GM12878 (cell line): ENCODE results near the gene TUBB4B. TPM values are rescaled to one million over a fixed set of nuclear protein-coding genes. Genes with fewer than 3 reads are reported as not detected.
A peak's percentile ranks its signal among the peaks of the same experiment; 100 is the strongest.

Experiments
- ATAC-seq: fragments of 200-7000 bp; cut with Tn5 transposase; 3 replicates; pipeline ENCODE4 v1.9.1; 2020; ENCODE audit warnings: mild to moderate bottlenecking, moderate library complexity
- BruUV-seq: library from RNA; stranded (reverse); fragments of 400-500 nt; replicated peaks from 2 replicates; lab custom pipeline; 2021; lab: Mats Ljungman, UMichigan
- CTCF ChIA-PET: fragments of 300-600 bp; sonication (Branson Sonifier 250); formaldehyde crosslinking; extraction: SDS; loops from one replicate; lab custom pipeline; 2021; ENCODE audit warnings: inconsistent platforms; lab: Yijun Ruan, JAX
- POLR2A ChIA-PET: fragments of 350-600 bp; formaldehyde crosslinking; extraction: SDS; loops from one replicate; lab custom pipeline; 2021; ENCODE audit warnings: inconsistent platforms; lab: Charles Lee
- RAD21 ChIA-PET: fragments of 300-600 bp; sonication (Branson Sonifier 250); formaldehyde crosslinking; loops from one replicate; lab custom pipeline; 2023; ENCODE audit warnings: antibody characterized with exemption; ENCODE audit not compliant: unreplicated experiment; lab: Charles Lee
- SMC1A ChIA-PET: fragments of 300-600 bp; sonication (Branson Sonifier 250); formaldehyde crosslinking; loops from one replicate; lab custom pipeline; 2023; ENCODE audit not compliant: unreplicated experiment, uncharacterized antibody; lab: Charles Lee
- DNase-seq: peaks from one replicate; pipeline ENCODE4 v3.0.0-alpha.2; 2011; ENCODE audit warnings: low read depth, low spot score
- FAIRE-seq: peaks from 3 replicates; lab custom pipeline; 2011; peaks lifted over from hg19 to GRCh38; lab: Jason Lieb, UNC
- H2AFZ ChIP-seq: 2 replicates; pipeline ENCODE4 v1.6.0; 2011; ENCODE audit warnings: low read depth, low read length, control low read depth; ENCODE audit not compliant: control insufficient read depth
- H3K27ac ChIP-seq: 2 replicates; pipeline ENCODE4 v1.5.1; 2011; ENCODE audit warnings: control low read depth; ENCODE audit not compliant: control insufficient read depth, insufficient read depth
- H3K27me3 ChIP-seq, 2 experiments: replicated peaks in 1 of 2; 2 replicates each; pipeline versions ENCODE4 v1.6.0 to v1.6.1; 2011; ENCODE audit warnings: low read length in 1 of 2; ENCODE audit not compliant: control insufficient read depth in 2 of 2, insufficient read depth in 2 of 2
- H3K36me3 ChIP-seq, 2 experiments: 2 replicates each; pipeline ENCODE4 v1.5.1; 2011; ENCODE audit warnings: low read length in 1 of 2; ENCODE audit not compliant: control insufficient read depth in 2 of 2, insufficient read depth in 2 of 2
- H3K4me1 ChIP-seq: 2 replicates; pipeline ENCODE4 v1.6.1; 2011; ENCODE audit warnings: mild to moderate bottlenecking, low read length, moderate library complexity, mixed read lengths; ENCODE audit not compliant: control insufficient read depth, insufficient read depth
- H3K4me2 ChIP-seq: 2 replicates; pipeline ENCODE4 v1.6.0; 2011; ENCODE audit warnings: control low read depth; ENCODE audit not compliant: control insufficient read depth, insufficient read depth
- H3K4me3 ChIP-seq: fragments of 200-600 bp; sonication (generic); 2 replicates; pipeline ENCODE4 v1.5.1; 2016
- H3K79me2 ChIP-seq: 2 replicates; pipeline ENCODE4 v1.6.0; 2011; ENCODE audit warnings: low read length; ENCODE audit not compliant: control insufficient read depth, insufficient read depth
- H3K9ac ChIP-seq: 2 replicates; pipeline ENCODE4 v1.8.0; 2011; ENCODE audit warnings: low read length, control low read depth, mixed read lengths; ENCODE audit not compliant: control insufficient read depth, insufficient read depth
- H3K9me3 ChIP-seq: replicated peaks from 3 replicates; pipeline ENCODE4 v1.5.1; 2011; ENCODE audit warnings: mild to moderate bottlenecking, low read length; ENCODE audit not compliant: control insufficient read depth, insufficient read depth
- H4K20me1 ChIP-seq: 2 replicates; pipeline ENCODE4 v1.6.0; 2011; ENCODE audit not compliant: control insufficient read depth, insufficient read depth
- CBFB ChIP-seq: IDR thresholded peaks from 2 replicates; pipeline ENCODE4 v1.6.1; 2016; ENCODE audit warnings: antibody characterized with exemption, low read depth
- CEBPB ChIP-seq, 2 experiments: fragments of 150-350 bp in 1 of 2; IDR thresholded peaks; 2 replicates each; pipeline ENCODE4 v1.6.1; 2012 to 2014; ENCODE audit warnings: low read depth in 2 of 2, low read length in 2 of 2, borderline replicate concordance in 1 of 2, inconsistent platforms in 1 of 2
- CHD1 ChIP-seq: IDR thresholded peaks from 2 replicates; pipeline ENCODE4 v1.6.1; 2012; ENCODE audit warnings: low read depth, low read length, improper control_type of control experiment
- DPF2 ChIP-seq: fragments of 450-650 bp; IDR thresholded peaks from 2 replicates; pipeline ENCODE4 v1.6.1; 2017; ENCODE audit warnings: mild to moderate bottlenecking
- EZH2 ChIP-seq: IDR thresholded peaks from 2 replicates; pipeline ENCODE4 v1.6.1; 2012; ENCODE audit warnings: low read depth, mild to moderate bottlenecking, control low read depth, inconsistent platforms, low read length, borderline replicate concordance; ENCODE audit not compliant: control insufficient read depth
- FOS ChIP-seq: IDR thresholded peaks from 3 replicates; pipeline ENCODE4 v1.6.1; 2011; ENCODE audit warnings: borderline replicate concordance; ENCODE audit not compliant: insufficient read length; ENCODE audit errors: extremely low read depth
- FOXM1 ChIP-seq: IDR thresholded peaks from 2 replicates; pipeline ENCODE4 v1.6.1; 2012; ENCODE audit warnings: low read depth, mild to moderate bottlenecking, inconsistent platforms, low read length, moderate library complexity
- GATAD2B ChIP-seq: fragments of 450-650 bp; conservative IDR thresholded peaks from 2 replicates; pipeline ENCODE4 v1.6.1; 2017; ENCODE audit warnings: low read depth, mild to moderate bottlenecking, moderate library complexity
- IKZF1 ChIP-seq: fragments of 450-650 bp; conservative IDR thresholded peaks from 2 replicates; pipeline ENCODE4 v1.6.1; 2017; ENCODE audit warnings: antibody characterized with exemption, mild to moderate bottlenecking
- NBN ChIP-seq: fragments of 450-650 bp; IDR thresholded peaks from 2 replicates; pipeline ENCODE4 v1.6.1; 2016
- NR2F1 ChIP-seq: fragments of 450-650 bp; conservative IDR thresholded peaks from 2 replicates; pipeline ENCODE4 v1.6.1; 2017; ENCODE audit warnings: mild to moderate bottlenecking
- POLR2A ChIP-seq: IDR thresholded peaks from 2 replicates; pipeline ENCODE4 v1.6.1; 2011; ENCODE audit warnings: low read depth, mild to moderate bottlenecking, low read length
- RFX5 ChIP-seq: IDR thresholded peaks from 2 replicates; pipeline ENCODE4 v1.6.1; 2011; ENCODE audit warnings: low read depth, low read length, improper control_type of control experiment
- SMC3 ChIP-seq: IDR thresholded peaks from 2 replicates; pipeline ENCODE4 v1.6.1; 2011; ENCODE audit warnings: low read length, improper control_type of control experiment, borderline replicate concordance
- SUPT20H ChIP-seq: IDR thresholded peaks from 2 replicates; pipeline ENCODE4 v1.6.1; 2011; ENCODE audit warnings: low read depth, mild to moderate bottlenecking, low read length, moderate library complexity, borderline replicate concordance; ENCODE audit not compliant: control insufficient read depth
- SUZ12 ChIP-seq: fragments of 200-600 bp; sonication (generic); IDR thresholded peaks from one replicate; pipeline ENCODE4 v1.6.1; 2018; ENCODE audit warnings: antibody characterized with exemption, mild to moderate bottlenecking; ENCODE audit not compliant: unreplicated experiment
- ZNF384 ChIP-seq: IDR thresholded peaks from 2 replicates; pipeline ENCODE4 v1.6.1; 2012; ENCODE audit warnings: low read depth, mild to moderate bottlenecking, low read length, improper control_type of control experiment, borderline replicate concordance
- ZZZ3 ChIP-seq: IDR thresholded peaks from 2 replicates; pipeline ENCODE4 v1.6.1; 2011; ENCODE audit warnings: low read depth; ENCODE audit not compliant: control insufficient read depth, insufficient read length
- WGBS: methylation state at CpG from one replicate; pipeline ENCODE4 v1.1.6; 2016; ENCODE audit warnings: low lambda C conversion rate; ENCODE audit not compliant: insufficient replicate concordance, insufficient coverage; ENCODE audit errors: missing lambda C conversion rate; 5-methylcytosine and 5-hydroxymethylcytosine counted together
- in situ Hi-C: fragments of 300-500 bp; cut with MboI; formaldehyde crosslinking; loops from 9 replicates; pipeline ENCODE4 v1.14.3; 2018; ENCODE audit warnings: mixed read lengths
- intact Hi-C: fragments of 100-400 bp; cut with micrococcal nuclease; formaldehyde crosslinking; loops from one replicate; pipeline ENCODE4 v1.14.2; 2022; ENCODE audit not compliant: unreplicated experiment
- polyA plus RNA-seq, 11 experiments: library from polyadenylated mRNA; depleted of rRNA in 4 of 11; unstranded in 6 of 11; stranded (reverse) in 5 of 11; fragments of >200 nt; fragmentation: Nextera tagmentation in 4 of 11; fragmentation: Illumina TruSeq in 1 of 11; extraction: Ambion mirVana in 4 of 11; extraction: Trizol in 1 of 11; gene quantifications; 1 replicate in 1 of 11; 2 replicates in 10 of 11; pipeline versions ENCODE4 v1.2.1 to v1.2.3, GENCODE V29; 2011 to 2016; ENCODE audit warnings: inconsistent platforms in 2 of 11, missing spikeins in 2 of 11, low read depth in 1 of 11
- total RNA-seq, 4 experiments: library from RNA; depleted of rRNA in 3 of 4; stranded (reverse); fragments of >200 nt in 3 of 4; fragmentation: Illumina TruSeq in 1 of 4; extraction: Trizol in 1 of 4; gene quantifications; 2 replicates each; pipeline versions ENCODE4 v1.2.1 to v1.2.3, GENCODE V29; 2013 to 2021
- TF ChIP-seq, protein P1 (sequence below): fragments of 450-650 bp; formaldehyde crosslinking; IDR thresholded peaks from 2 replicates; pipeline ENCODE4 v1.4.0; 2020; ENCODE audit warnings: mild to moderate bottlenecking, moderate library complexity
- TF ChIP-seq, protein P2 (sequence below): IDR thresholded peaks from 2 replicates; pipeline ENCODE4 v1.6.1; 2011; ENCODE audit warnings: low read depth, mild to moderate bottlenecking, low read length, moderate library complexity, borderline replicate concordance; ENCODE audit errors: extremely low read depth

Gene TUBB4B
- total and polyA plus RNA-seq, 10 of the 15 experiments (the other 5 are each of a cell fraction or from before 2014, with no cell fraction given), result 23.0 to 532 (median 254) TPM

DNA sequence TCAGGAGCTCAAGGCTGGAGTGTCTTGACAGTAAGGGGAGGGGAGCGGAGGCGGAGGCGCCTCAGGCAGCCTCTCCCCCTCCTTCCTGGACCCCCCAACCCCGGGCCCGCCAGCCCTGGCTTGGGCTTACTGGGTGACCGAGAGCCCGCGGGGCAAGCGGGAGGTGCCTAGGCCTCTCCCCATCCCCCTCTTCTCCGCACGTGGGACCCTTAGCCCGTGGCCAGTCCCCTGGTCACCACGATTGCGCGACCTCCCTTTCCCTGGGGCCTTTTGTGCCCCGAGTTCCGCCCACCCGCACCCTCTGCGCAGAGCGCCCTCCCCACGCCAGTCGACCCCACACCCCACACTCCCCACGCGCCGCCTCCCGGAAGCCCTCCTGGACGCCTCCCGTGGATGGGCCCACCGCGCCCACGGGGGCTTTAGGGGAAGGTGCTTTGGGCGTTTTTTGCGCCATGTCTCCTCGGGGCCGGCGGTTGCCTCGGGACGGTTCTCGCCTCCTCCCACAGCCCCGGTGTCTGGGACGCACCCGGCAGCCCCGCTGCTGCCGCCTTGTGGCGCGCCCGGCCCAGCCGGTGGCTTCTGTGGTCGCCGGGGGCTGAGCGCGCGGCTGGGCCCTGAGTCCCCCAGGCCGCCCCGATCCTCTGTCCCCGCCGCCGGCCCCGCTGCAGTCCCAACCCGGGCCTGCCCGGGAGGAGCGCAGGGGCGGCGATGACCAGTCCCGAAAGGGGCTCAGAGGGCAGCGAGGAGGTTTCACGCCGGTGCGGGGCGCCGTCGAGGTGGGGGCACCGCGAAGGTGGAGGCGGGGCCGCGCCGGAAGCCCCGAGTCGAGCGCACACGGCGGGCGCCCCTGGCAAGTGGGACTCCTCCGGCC, 39.6 kb downstream of the TUBB4B start:
- DNase-seq (no peak), ATAC-seq (peak; percentile 34), FAIRE-seq (no peak)
- Histone ChIP-seq H3K9me3 (no peaks in the 10 kb centered on the region), H3K9ac (no peak overlapping the region), H3K4me1 (peaks cover 25% of the 10 kb centered on the region), H3K4me3 (no peak overlapping the region), H4K20me1 (no peaks in the 10 kb centered on the region), H3K36me3 (no peaks in the 10 kb centered on the region; a peak in 3 of 4 replicates), H3K27me3 (no peaks in the 10 kb centered on the region), H3K79me2 (peaks cover 19% of the 10 kb centered on the region), H3K4me2 (peak overlapping the region; percentile 44), H3K27ac (no peak overlapping the region), H2AFZ (no peak overlapping the region)
- no TSS peak for BruUV-seq
- RAD21 ChIA-PET, result interaction anchor here (1.0 kb wide), 1 partner anchor 42 kb away, joined by 3 read pairs; no protein-coding TSS in a partner anchor
- WGBS, result 80% methylated on average over 76 of the region's 85 CpGs
- POLR2A ChIA-PET, result interaction anchor here (0.7 to 1.0 kb wide), 3 partner anchors 26 to 124 kb away, joined by 3 to 4 read pairs (median 3); partner anchors contain the start of gene TUBB4B
- in situ Hi-C loops, result no loop called here
- CTCF ChIA-PET, result interaction anchor here (1.0 to 1.4 kb wide), 2 partner anchors 26 to 40 kb away, joined by 3 to 4 read pairs; partner anchors contain the start of gene TUBB4B
- intact Hi-C loops, result no loop called here
- SMC1A ChIA-PET, result no interaction called here
- TF ChIP-seq CEBPB (IDR thresholded peaks at IDR 0.05; ENCODE audit: borderline replicate concordance in 1 of 2, low read depth in 2 of 2, low read length in 2 of 2), result no peak
- no peak for TF ChIP-seq SUPT20H
- no peak for TF ChIP-seq FOXM1
- no peak for TF ChIP-seq FOS
- TF ChIP-seq NR2F1, result no peak
- no peak for TF ChIP-seq ZNF384
- TF ChIP-seq NBN, result no peak
- TF ChIP-seq SMC3, result peak; percentile 26; the same call in 1 of the 2 replicates
- TF ChIP-seq RFX5, result no peak
- TF ChIP-seq, protein P1, sequence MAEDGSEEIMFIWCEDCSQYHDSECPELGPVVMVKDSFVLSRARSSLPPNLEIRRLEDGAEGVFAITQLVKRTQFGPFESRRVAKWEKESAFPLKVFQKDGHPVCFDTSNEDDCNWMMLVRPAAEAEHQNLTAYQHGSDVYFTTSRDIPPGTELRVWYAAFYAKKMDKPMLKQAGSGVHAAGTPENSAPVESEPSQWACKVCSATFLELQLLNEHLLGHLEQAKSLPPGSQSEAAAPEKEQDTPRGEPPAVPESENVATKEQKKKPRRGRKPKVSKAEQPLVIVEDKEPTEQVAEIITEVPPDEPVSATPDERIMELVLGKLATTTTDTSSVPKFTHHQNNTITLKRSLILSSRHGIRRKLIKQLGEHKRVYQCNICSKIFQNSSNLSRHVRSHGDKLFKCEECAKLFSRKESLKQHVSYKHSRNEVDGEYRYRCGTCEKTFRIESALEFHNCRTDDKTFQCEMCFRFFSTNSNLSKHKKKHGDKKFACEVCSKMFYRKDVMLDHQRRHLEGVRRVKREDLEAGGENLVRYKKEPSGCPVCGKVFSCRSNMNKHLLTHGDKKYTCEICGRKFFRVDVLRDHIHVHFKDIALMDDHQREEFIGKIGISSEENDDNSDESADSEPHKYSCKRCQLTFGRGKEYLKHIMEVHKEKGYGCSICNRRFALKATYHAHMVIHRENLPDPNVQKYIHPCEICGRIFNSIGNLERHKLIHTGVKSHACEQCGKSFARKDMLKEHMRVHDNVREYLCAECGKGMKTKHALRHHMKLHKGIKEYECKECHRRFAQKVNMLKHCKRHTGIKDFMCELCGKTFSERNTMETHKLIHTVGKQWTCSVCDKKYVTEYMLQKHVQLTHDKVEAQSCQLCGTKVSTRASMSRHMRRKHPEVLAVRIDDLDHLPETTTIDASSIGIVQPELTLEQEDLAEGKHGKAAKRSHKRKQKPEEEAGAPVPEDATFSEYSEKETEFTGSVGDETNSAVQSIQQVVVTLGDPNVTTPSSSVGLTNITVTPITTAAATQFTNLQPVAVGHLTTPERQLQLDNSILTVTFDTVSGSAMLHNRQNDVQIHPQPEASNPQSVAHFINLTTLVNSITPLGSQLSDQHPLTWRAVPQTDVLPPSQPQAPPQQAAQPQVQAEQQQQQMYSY (CRISPR knock-in tag), result no peak
- no peak for TF ChIP-seq EZH2
- TF ChIP-seq GATAD2B, result peak; percentile 63; the same call in 1 of the 2 replicates
- TF ChIP-seq CBFB, result no peak
- TF ChIP-seq IKZF1, result 0 out of 2 replicates have a peak, but pooled peaks have one; percentile 38
- TF ChIP-seq SUZ12, result no peak
- TF ChIP-seq, protein P2, sequence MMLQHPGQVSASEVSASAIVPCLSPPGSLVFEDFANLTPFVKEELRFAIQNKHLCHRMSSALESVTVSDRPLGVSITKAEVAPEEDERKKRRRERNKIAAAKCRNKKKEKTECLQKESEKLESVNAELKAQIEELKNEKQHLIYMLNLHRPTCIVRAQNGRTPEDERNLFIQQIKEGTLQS, result no peak
- TF ChIP-seq CHD1, result no peak
- TF ChIP-seq DPF2, result peak; percentile 45; the same call in 1 of the 2 replicates
- no peak for TF ChIP-seq POLR2A
- no peak for TF ChIP-seq ZZZ3
